NCI-H226 (cell line): ENCODE data around the gene EPHB1.
"Not testable (repeated sequence)": the region's sequence is repeated elsewhere in the genome, so short reads cannot be mapped to it uniquely, and the experiment has no call there.

Experiments used
- DNase-seq: peaks from one replicate; pipeline ENCODE4 v3.0.0-alpha.2; 2015

Gene EPHB1

DNA sequence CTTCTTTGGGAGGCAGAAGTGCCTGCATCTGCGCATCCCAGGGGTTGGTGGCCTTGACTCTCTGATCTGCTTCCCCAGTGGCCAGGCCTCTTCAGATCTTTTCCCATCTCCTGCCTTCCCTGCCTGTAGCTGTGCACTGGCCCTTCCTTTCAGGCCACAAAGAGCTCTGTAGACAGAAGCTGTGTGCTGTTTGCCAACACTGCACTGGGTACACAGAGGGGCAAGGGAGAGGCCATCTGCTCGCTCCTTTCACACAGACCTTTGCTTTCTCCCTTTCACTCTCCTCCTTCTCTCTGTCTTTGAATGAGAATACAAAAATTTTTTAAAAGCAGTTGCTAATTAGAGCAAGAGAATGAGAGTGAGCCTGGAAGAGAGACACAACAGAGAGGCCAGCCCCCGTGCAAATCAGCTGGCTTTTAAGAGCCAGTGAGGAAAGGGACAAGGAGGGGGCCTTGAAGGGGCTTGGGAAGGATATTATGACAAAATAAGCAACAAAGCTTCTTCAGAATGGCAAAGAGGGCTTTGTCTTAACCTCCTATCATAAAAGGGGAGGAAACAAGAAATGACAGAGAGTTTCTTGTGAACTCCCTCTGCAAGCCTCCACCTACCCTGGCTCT lies 170.9 kb downstream of the EPHB1 start:
- no peak for DNase-seq

GRCh38 chr3:134970895-134971294 lies 175.8 kb downstream of the EPHB1 start:
- no peak for DNase-seq

GRCh38 chr3:134971306-134971705 lies 176.2 kb downstream of the EPHB1 start:
- DNase-seq, result no peak

- not testable (repeated sequence) for DNase-seq
Observed at GRCh38 chr3:134971907-134972306, 176.8 kb downstream of the EPHB1 start.

- DNase-seq, result no peak
Observed at GRCh38 chr3:134972836-134973455, 177.9 kb downstream of the EPHB1 start.

- DNase-seq, result no peak
Observed at GRCh38 chr3:134974624-134975023, 179.6 kb downstream of the EPHB1 start.

GRCh38 chr3:134976948-134977347 lies 181.9 kb downstream of the EPHB1 start:
- DNase-seq, result no peak

DNA sequence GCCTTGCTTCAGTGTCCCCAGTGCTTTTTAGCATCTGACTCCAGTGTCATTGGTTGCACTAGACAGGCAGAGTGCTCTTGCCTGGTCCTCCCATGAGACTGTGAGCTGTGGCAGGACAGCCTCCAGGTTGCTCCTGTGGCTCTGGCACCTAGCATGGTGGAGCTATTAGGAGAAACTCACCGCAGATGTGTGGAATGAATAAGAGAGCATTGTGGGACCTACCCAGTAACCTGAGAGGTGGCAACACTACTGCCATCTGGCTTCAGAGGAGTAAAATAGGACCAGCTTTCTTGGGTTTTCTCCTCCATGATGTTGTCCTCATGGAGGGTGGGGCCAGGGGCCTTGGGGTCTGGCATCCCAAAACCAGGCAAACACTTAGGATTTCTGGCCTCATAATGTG lies 183.6 kb downstream of the EPHB1 start:
- DNase-seq, result no peak

DNA sequence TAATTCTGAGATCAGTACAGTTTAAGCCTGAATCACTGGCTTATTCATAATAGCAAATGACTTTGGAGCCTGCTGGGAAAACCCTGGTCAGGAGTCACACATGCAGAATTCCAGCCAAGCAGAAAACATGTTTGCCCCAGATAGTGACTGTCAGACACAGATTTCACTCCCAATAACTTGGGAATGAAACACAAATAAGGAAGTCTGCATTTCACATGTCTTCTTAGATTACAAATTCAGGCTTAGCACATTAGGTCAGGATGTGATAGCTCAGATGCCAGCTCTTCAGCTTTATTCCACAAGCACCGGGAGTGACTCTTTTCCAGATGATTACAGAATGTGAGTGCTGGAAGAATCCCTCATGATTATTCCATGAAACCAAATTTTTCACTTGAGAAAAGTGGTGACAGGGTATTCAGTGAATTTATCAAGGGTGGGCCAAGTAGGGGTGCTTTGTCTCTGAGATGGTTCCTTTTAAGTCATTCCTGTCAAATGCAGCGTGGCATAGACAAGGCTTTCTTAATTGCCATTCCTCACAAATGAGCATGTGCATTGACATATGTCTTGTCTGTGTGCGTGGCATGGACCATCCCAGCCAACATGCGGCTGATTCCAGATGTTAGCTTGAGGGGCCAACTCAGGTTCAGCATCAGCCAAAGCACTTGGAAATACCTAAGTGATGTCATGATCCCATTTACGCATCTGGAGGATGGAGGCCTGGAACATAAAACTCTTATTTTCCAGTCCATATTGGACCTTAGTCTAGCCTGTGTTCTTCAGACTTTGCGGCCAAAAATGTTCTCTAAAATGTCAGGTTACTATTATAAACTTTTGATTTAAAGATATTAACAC lies 191.0 kb downstream of the EPHB1 start:
- no peak for DNase-seq

GRCh38 chr3:134988666-134989065 lies 193.6 kb downstream of the EPHB1 start:
- DNase-seq, result no peak

GRCh38 chr3:134991003-134991402 lies 195.9 kb downstream of the EPHB1 start:
- DNase-seq, result no peak

GRCh38 chr3:134991472-134992010 lies 196.5 kb downstream of the EPHB1 start:
- DNase-seq, result no peak

GRCh38 chr3:134992180-134992579 lies 197.1 kb downstream of the EPHB1 start:
- DNase-seq, result no peak

GRCh38 chr3:134992586-134992985 lies 197.5 kb downstream of the EPHB1 start:
- DNase-seq, result no peak

- no peak for DNase-seq
Observed at GRCh38 chr3:134993011-134993410, 198.0 kb downstream of the EPHB1 start.

- DNase-seq, result no peak
Observed at GRCh38 chr3:134998158-134998557, 203.1 kb downstream of the EPHB1 start.

DNA sequence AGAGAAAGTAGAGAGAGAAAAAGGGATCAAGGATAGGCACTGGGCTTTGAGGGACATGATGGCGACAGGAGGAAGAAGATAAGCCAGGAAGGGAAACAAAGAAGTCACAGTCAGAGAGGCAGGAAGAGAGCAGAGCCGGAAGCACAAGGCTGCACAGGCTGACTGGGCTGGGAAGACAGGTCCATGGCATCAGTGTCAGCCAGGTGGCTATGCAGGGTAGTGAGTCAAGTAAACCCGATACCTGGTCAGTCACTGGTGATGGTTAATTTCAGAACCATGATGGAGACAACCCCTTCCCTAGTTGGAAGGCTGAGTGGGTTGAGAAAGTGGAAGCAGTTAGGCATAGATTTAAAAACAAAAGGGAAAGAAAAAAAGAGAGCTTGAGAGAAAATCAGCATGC lies 203.8 kb downstream of the EPHB1 start:
- no peak for DNase-seq

DNA sequence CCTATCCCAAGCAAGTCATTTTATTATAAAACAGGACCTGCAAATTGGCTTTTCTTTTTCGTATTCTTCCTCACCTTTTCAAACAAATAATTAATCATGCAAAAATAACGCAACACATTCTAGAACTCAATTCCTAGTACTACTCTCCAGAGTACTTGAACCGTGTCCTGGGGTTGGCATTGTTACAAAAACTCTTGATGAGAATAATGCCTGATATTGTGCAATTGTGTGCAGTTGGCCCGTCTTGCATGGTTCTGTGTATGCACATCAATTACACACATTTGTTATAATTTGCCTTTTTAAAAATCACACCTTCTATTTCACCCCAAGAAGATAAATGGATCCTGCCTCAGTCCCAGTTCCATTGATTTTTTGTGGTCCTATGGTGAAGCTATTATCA lies 205.4 kb downstream of the EPHB1 start:
- DNase-seq, result no peak

- DNase-seq, result not testable (repeated sequence)
Observed at GRCh38 chr3:135005616-135006015, 210.6 kb downstream of the EPHB1 start.

DNA sequence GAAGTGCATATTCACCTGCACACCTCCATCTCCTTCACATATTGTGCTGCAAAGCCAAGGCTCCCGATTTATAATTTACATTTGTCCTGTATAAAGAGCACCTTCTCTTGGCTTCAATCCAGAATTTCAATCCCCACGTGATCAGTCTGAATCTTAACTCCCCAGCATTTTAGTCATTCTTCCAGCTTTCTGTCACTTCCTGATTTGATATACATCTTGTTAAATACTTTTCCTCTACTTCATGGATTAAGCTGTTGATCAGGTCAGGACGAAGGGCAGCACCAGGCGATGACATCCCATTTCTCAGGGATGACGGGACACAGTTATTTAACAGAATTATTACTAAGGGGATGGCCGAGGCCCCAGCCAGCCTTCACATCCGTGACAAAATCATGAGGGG lies 212.5 kb downstream of the EPHB1 start:
- DNase-seq, result no peak

DNA sequence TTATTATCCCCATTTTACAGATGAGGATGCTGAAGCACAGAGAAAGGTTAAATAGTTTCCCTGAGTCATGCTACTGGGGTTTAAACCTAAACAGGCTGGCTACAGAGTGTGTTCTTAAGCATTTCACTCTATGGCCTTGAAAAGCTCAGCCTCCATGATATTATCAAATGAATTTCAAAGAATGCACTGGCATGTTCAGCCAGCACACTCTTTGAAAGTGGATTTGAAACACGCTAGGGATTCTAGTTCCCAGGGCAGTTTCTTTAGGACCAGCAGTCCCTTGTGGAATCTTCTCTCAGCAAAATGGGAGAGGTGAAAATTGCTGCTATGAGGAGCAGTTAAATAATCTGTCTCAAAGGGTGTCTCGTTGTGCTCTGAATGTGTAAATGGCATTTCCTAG lies 213.3 kb downstream of the EPHB1 start:
- no peak for DNase-seq

DNA sequence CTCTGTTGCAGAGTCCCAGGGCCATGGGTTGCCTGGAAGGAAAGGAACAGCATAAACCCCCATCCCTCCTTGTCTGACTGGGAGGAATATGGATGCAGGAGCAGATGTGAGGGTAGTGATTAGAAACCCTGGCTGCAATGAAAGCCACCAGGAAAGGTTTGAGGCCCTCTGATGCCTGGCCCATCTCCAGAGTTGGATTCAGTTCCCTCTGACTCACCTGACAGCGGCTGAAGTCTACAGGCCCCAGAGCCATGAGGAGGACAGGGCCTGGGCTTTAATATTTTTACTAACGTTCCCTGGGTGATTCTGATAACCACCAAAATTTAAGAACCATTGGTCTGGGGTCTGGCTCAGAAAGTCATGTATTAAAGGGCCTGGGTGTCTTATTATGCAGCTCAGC lies 214.0 kb downstream of the EPHB1 start:
- DNase-seq, result no peak

- DNase-seq, result no peak
Observed at GRCh38 chr3:135012101-135012500, 217.0 kb downstream of the EPHB1 start.

GRCh38 chr3:135013206-135013605 lies 218.1 kb downstream of the EPHB1 start:
- DNase-seq, result no peak
